ENCODE measurements around the gene RBMS3. TPM values are rescaled to one million over a fixed set of nuclear protein-coding genes. Genes with fewer than 3 reads are reported as not detected.

The RBMS3 gene
- total RNA-seq, 2 experiments from 2014 or later: 1.0 TPM; not detected in 1

DNA sequence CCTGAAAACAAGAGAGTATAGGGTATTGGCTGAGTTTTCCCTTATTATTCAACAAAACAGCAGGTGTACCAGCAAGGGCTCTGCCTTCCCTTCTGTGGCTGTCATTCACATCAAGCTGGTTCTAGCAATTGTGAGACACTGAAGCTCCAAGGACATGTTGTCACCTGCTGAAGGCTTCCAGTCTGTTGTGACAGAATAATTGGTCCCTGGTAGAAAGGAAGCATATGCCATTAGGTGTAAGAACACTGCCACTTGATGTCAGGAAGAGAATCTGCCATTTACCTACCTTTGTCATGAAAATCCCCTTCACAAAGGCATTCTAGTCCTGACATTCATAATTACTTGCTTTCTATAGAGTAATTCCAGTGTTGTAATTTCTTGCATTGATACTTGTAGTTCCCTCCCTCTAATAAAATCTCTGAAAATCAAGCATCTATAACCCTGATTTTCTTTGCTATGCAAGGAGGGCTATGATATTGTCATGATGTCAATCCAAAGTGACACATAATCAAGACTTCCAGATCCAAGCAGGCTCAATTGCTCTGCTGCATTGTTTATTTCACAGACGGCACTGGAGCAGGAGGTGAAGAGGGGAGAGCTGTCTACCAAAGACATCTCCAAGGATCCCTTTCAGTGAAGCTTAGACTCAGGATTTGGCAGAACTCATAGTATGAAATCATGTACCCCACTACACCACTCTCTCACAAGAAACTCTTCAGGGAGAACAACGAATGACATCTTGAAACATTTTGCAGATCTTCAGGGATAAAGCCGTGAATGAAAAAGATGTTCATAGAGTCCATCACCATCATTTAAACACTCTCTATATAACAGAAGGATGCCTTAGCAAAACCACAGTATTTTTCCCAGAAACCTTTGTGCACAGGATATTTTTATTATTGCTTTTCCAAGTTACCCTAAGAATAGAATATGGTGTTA is 425.3 kb downstream of the RBMS3 start:
- DNase-seq (ENCODE audit: low spot score): no peak
- Histone ChIP-seq H4K20me1 (ENCODE audit: insufficient read depth, low read length) (no peaks in the 10 kb centered on the region), H3K27ac (ENCODE audit: low read depth, low read length, poor library complexity, severe bottlenecking) (no peak overlapping the region), H3K79me2 (ENCODE audit: insufficient read depth, low read depth, low read length) (no peaks in the 10 kb centered on the region), H3K4me1 (ENCODE audit: insufficient read depth, low read length, poor library complexity, severe bottlenecking) (no peaks in the 10 kb centered on the region), H3K4me3 (ENCODE audit: low read depth, low read length, poor library complexity, severe bottlenecking) (no peak overlapping the region), H3K4me2 (ENCODE audit: low read length) (no peak overlapping the region), H2AFZ (ENCODE audit: low read length) (no peak overlapping the region), H3K9me2 (ENCODE audit: insufficient read depth, low read length) (no peaks in the 10 kb centered on the region), H3K36me3 (ENCODE audit: insufficient read depth, low read length) (no peaks in the 10 kb centered on the region), H3K9me3 (ENCODE audit: low read length) (no peaks in the 10 kb centered on the region)
- ChIA-PET CTCF (ENCODE audit: unreplicated experiment) (no interaction called here), POLR2A (no interaction called here)
- intact Hi-C loops (cut with micrococcal nuclease; ENCODE audit: unreplicated experiment): no loop called here
- TF ChIP-seq, protein P1, sequence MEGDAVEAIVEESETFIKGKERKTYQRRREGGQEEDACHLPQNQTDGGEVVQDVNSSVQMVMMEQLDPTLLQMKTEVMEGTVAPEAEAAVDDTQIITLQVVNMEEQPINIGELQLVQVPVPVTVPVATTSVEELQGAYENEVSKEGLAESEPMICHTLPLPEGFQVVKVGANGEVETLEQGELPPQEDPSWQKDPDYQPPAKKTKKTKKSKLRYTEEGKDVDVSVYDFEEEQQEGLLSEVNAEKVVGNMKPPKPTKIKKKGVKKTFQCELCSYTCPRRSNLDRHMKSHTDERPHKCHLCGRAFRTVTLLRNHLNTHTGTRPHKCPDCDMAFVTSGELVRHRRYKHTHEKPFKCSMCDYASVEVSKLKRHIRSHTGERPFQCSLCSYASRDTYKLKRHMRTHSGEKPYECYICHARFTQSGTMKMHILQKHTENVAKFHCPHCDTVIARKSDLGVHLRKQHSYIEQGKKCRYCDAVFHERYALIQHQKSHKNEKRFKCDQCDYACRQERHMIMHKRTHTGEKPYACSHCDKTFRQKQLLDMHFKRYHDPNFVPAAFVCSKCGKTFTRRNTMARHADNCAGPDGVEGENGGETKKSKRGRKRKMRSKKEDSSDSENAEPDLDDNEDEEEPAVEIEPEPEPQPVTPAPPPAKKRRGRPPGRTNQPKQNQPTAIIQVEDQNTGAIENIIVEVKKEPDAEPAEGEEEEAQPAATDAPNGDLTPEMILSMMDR (conservative IDR thresholded peaks at IDR 0.05; ENCODE audit: low read length): no peak
- no peak for TF ChIP-seq EZH2phosphoT487 (IDR thresholded peaks at IDR 0.05; ENCODE audit: borderline replicate concordance, low read depth, low read length)
- BruUV-seq (replicated peaks): no TSS peak

DNA sequence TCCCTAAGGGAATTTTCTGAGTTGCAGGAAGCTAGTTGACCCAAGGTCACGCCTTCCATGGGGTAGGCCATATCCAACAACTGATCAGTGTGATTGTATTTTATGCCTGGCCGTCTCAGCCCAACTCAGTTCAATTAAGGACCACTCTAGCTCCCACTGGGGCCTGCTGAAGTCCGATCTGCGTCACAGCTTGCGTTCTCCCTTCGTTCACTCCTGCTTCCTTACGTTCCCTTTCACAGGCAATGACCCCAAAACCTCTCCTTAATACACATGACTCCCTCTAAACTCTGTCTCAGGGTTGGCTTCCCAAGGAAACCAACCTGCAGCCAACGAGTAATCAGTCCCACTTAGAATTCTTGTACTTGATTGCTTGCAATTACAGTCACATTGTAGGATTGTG is 428.0 kb downstream of the RBMS3 start:
- no peak overlapping the region for H3K4me2 ChIP-seq (ENCODE audit: low read length)
- CTCF ChIA-PET (ENCODE audit: unreplicated experiment): no interaction called here

More for the DNA sequence above, 428.0 kb downstream of the RBMS3 start:
- TF ChIP-seq, protein P1 (conservative IDR thresholded peaks at IDR 0.05; ENCODE audit: low read length): no peak
- DNase-seq (ENCODE audit: low spot score): no peak
- intact Hi-C loops (cut with micrococcal nuclease; ENCODE audit: unreplicated experiment): no loop called here
- Histone ChIP-seq H2AFZ (ENCODE audit: low read length) (no peak overlapping the region), H3K36me3 (ENCODE audit: insufficient read depth, low read length) (no peaks in the 10 kb centered on the region), H4K20me1 (ENCODE audit: insufficient read depth, low read length) (no peaks in the 10 kb centered on the region), H3K9me2 (ENCODE audit: insufficient read depth, low read length) (no peaks in the 10 kb centered on the region), H3K9me3 (ENCODE audit: low read length) (no peaks in the 10 kb centered on the region), H3K4me3 (ENCODE audit: low read depth, low read length, poor library complexity, severe bottlenecking) (no peak overlapping the region), H3K4me1 (ENCODE audit: insufficient read depth, low read length, poor library complexity, severe bottlenecking) (no peaks in the 10 kb centered on the region), H3K79me2 (ENCODE audit: insufficient read depth, low read depth, low read length) (no peaks in the 10 kb centered on the region), H3K27ac (ENCODE audit: low read depth, low read length, poor library complexity, severe bottlenecking) (no peak overlapping the region)
- no TSS peak for BruUV-seq (replicated peaks)
- POLR2A ChIA-PET: no interaction called here

Data from OCI-LY7 (cell line).